ENCODE results near the gene SPATC1L.

Gene SPATC1L

GRCh38 chr21:46141767-46142581 lies 42.3 kb downstream of the SPATC1L start:
- intact Hi-C loops (cut with DNase I), result loop anchor here (2.0 to 10.0 kb wide), 3 partner anchors 87 to 183 kb away; partner anchors contain the start of genes C21orf58, LSS, MCM3AP and PCNT
- DNase-seq, result peak in 3 of 10 donors; percentile 47 to 75 (median 74)

- peak in 2 of 10 donors; percentile 41 to 57 for DNase-seq
- intact Hi-C loops (cut with DNase I), result loop anchor here (5.0 to 10.0 kb wide), 2 partner anchors 147 to 184 kb away; partner anchors contain the start of genes C21orf58, MCM3AP, PCNT and YBEY
Observed at GRCh38 chr21:46140352-46141003, 43.8 kb downstream of the SPATC1L start.

- intact Hi-C loops (cut with DNase I), result loop anchor here (5.0 to 10.0 kb wide), 2 partner anchors 148 to 185 kb away; partner anchors contain the start of genes C21orf58, MCM3AP, PCNT and YBEY
- peak in 1 of 10 donors; percentile 64 for DNase-seq
Observed at GRCh38 chr21:46139686-46140085, 44.6 kb downstream of the SPATC1L start.

- no peak for DNase-seq
- intact Hi-C loops (cut with DNase I), result no loop called here
Observed at GRCh38 chr21:46138383-46138970, 45.8 kb downstream of the SPATC1L start.

GRCh38 chr21:46137908-46138307 lies 46.4 kb downstream of the SPATC1L start:
- DNase-seq, result no peak
- intact Hi-C loops (cut with DNase I), result no loop called here

- intact Hi-C loops (cut with DNase I), result no loop called here
- DNase-seq, result no peak
Observed at GRCh38 chr21:46136739-46137349, 47.4 kb downstream of the SPATC1L start.

GRCh38 chr21:46135782-46136395 lies 48.4 kb downstream of the SPATC1L start:
- no peak for DNase-seq
- intact Hi-C loops (cut with DNase I), result no loop called here

GRCh38 chr21:46131838-46132651 lies 52.2 kb downstream of the SPATC1L start:
- peak in 3 of 10 donors; percentile 68 to 83 (median 82) for DNase-seq
- intact Hi-C loops (cut with DNase I), result no loop called here

- DNase-seq, result peak in 1 of 10 donors; percentile 63
- intact Hi-C loops (cut with DNase I), result no loop called here
Observed at GRCh38 chr21:46131588-46131837, 52.7 kb downstream of the SPATC1L start.

GRCh38 chr21:46130831-46131587 lies 53.2 kb downstream of the SPATC1L start:
- peak in 3 of 10 donors; percentile 64 to 80 (median 76) for DNase-seq
- intact Hi-C loops (cut with DNase I), result no loop called here

- peak in 4 of 10 donors; percentile 9 to 79 (median 62) for DNase-seq
- intact Hi-C loops (cut with DNase I), result no loop called here
Observed at GRCh38 chr21:46129846-46130651, 54.2 kb downstream of the SPATC1L start.

- intact Hi-C loops (cut with DNase I), result no loop called here
- DNase-seq, result peak in 5 of 10 donors; percentile 0 to 81 (median 70)
Observed at GRCh38 chr21:46128933-46129571, 55.2 kb downstream of the SPATC1L start.

- intact Hi-C loops (cut with DNase I), result no loop called here
- DNase-seq, result peak in 5 of 10 donors; percentile 2 to 59 (median 14)
Observed at GRCh38 chr21:46128106-46128932, 55.9 kb downstream of the SPATC1L start.

GRCh38 chr21:46127239-46128105 lies 56.8 kb downstream of the SPATC1L start:
- peak in 5 of 10 donors; percentile 2 to 69 (median 55) for DNase-seq

More at GRCh38 chr21:46127239-46128105, 56.8 kb downstream of the SPATC1L start:
- intact Hi-C loops (cut with DNase I), result no loop called here
